ENCODE measurements around the gene BACE1. TPM values are rescaled to one million over a fixed set of nuclear protein-coding genes. Genes with fewer than 3 reads are reported as not detected.

The BACE1 gene
- polyA plus RNA-seq, 1 donor (not counting 4 experiments of a cell fraction or from before 2014, with no cell fraction given), result 8.5 TPM

- Histone ChIP-seq H3K4me3 (ENCODE audit: control insufficient read depth in 2 of 3, extremely low read depth in 1 of 3, insufficient read depth in 2 of 3, low read depth in 1 of 3, low read length in 3 of 3) (no peak overlapping the region), H3K4me1 (ENCODE audit: control insufficient read depth, extremely low read depth, insufficient read depth, low read length) (no peaks in the 10 kb centered on the region), H3K9me3 (ENCODE audit: control insufficient read depth, low read depth, low read length) (no peaks in the 10 kb centered on the region), H3K9me1 (ENCODE audit: control insufficient read depth, extremely low read depth, insufficient read depth, low read length) (no peaks in the 10 kb centered on the region), H2AFZ (ENCODE audit: control insufficient read depth, low read length) (no peak overlapping the region), H3K79me2 (ENCODE audit: control insufficient read depth, insufficient read depth, low read length) (no peaks in the 10 kb centered on the region), H3K27ac (ENCODE audit: control insufficient read depth, insufficient read depth, low read length) (no peak overlapping the region), H3K9ac (ENCODE audit: control insufficient read depth, extremely low read depth, insufficient read depth, low read length) (no peak overlapping the region), H4K20me1 (ENCODE audit: control insufficient read depth, extremely low read depth, insufficient read depth, low read length) (peaks cover 3% of the 10 kb centered on the region), H3K27me3 (ENCODE audit: control insufficient read depth, extremely low read depth, insufficient read depth, low read length) (no peaks in the 10 kb centered on the region), H3K36me3 (ENCODE audit: control insufficient read depth in 2 of 2, extremely low read depth in 1 of 2, insufficient read depth in 2 of 2, low read length in 2 of 2) (peaks cover 23 to 34% of the 10 kb centered on the region in 2 experiments), H3K4me2 (ENCODE audit: control insufficient read depth, extremely low read depth, insufficient read depth, low read depth, low read length) (no peak overlapping the region)
- FAIRE-seq, result no peak
- no peak for DNase-seq (ENCODE audit: low read depth, low spot score)
- peak in 1 of 3 experiments; percentile 7 for TF ChIP-seq CTCF (optimal IDR thresholded peaks at IDR 0.05 in 1 of 3, IDR thresholded peaks at IDR 0.05 in 1 of 3, conservative IDR thresholded peaks at IDR 0.05 in 1 of 3; ENCODE audit: extremely low read depth in 1 of 3, insufficient read depth in 2 of 3, low read length in 3 of 3)
- no peak for TF ChIP-seq EZH2 (IDR thresholded peaks at IDR 0.05; ENCODE audit: low read length)
- dilution Hi-C loops (cut with MboI; ENCODE audit: extremely low pct_ligation_motif_present, low sequenced_read_pairs), result no loop called here
These were observed 40.3 kb upstream of the BACE1 start for GRCh38 chr11:117356126-117356890.

- TF ChIP-seq CTCF (optimal IDR thresholded peaks at IDR 0.05 in 1 of 3, IDR thresholded peaks at IDR 0.05 in 1 of 3, conservative IDR thresholded peaks at IDR 0.05 in 1 of 3; ENCODE audit: extremely low read depth in 1 of 3, insufficient read depth in 2 of 3, low read length in 3 of 3) (no peak), EZH2 (IDR thresholded peaks at IDR 0.05; ENCODE audit: low read length) (no peak)
- no peak overlapping the region for H2AFZ ChIP-seq (ENCODE audit: control insufficient read depth, low read length)
- no peak for FAIRE-seq
- H3K27ac ChIP-seq (ENCODE audit: control insufficient read depth, insufficient read depth, low read length), result no peak overlapping the region
- DNase-seq (ENCODE audit: low read depth, low spot score), result no peak
- peaks cover 23 to 29% of the 10 kb centered on the region in 2 experiments for H3K36me3 ChIP-seq (ENCODE audit: control insufficient read depth in 2 of 2, extremely low read depth in 1 of 2, insufficient read depth in 2 of 2, low read length in 2 of 2)
- H3K4me1 ChIP-seq (ENCODE audit: control insufficient read depth, extremely low read depth, insufficient read depth, low read length), result no peaks in the 10 kb centered on the region
- no peaks in the 10 kb centered on the region for H3K27me3 ChIP-seq (ENCODE audit: control insufficient read depth, extremely low read depth, insufficient read depth, low read length)
- no peaks in the 10 kb centered on the region for H3K9me1 ChIP-seq (ENCODE audit: control insufficient read depth, extremely low read depth, insufficient read depth, low read length)
- no peak overlapping the region for H3K4me3 ChIP-seq (ENCODE audit: control insufficient read depth in 2 of 3, extremely low read depth in 1 of 3, insufficient read depth in 2 of 3, low read depth in 1 of 3, low read length in 3 of 3)
- H4K20me1 ChIP-seq (ENCODE audit: control insufficient read depth, extremely low read depth, insufficient read depth, low read length), result peaks cover 3% of the 10 kb centered on the region
- H3K9ac ChIP-seq (ENCODE audit: control insufficient read depth, extremely low read depth, insufficient read depth, low read length), result no peak overlapping the region
- H3K4me2 ChIP-seq (ENCODE audit: control insufficient read depth, extremely low read depth, insufficient read depth, low read depth, low read length), result no peak overlapping the region
- H3K9me3 ChIP-seq (ENCODE audit: control insufficient read depth, low read depth, low read length), result no peaks in the 10 kb centered on the region
- no peaks in the 10 kb centered on the region for H3K79me2 ChIP-seq (ENCODE audit: control insufficient read depth, insufficient read depth, low read length)
- dilution Hi-C loops (cut with MboI; ENCODE audit: extremely low pct_ligation_motif_present, low sequenced_read_pairs), result no loop called here
These were observed 38.5 kb upstream of the BACE1 start for GRCh38 chr11:117354550-117354949.
